ENCODE data around the gene OTOF. TPM values are rescaled to one million over a fixed set of nuclear protein-coding genes. Genes with fewer than 3 reads are reported as not detected.

The OTOF gene
- total RNA-seq, 1 donor from 2014 or later, result not detected

- TF ChIP-seq, protein P1, sequence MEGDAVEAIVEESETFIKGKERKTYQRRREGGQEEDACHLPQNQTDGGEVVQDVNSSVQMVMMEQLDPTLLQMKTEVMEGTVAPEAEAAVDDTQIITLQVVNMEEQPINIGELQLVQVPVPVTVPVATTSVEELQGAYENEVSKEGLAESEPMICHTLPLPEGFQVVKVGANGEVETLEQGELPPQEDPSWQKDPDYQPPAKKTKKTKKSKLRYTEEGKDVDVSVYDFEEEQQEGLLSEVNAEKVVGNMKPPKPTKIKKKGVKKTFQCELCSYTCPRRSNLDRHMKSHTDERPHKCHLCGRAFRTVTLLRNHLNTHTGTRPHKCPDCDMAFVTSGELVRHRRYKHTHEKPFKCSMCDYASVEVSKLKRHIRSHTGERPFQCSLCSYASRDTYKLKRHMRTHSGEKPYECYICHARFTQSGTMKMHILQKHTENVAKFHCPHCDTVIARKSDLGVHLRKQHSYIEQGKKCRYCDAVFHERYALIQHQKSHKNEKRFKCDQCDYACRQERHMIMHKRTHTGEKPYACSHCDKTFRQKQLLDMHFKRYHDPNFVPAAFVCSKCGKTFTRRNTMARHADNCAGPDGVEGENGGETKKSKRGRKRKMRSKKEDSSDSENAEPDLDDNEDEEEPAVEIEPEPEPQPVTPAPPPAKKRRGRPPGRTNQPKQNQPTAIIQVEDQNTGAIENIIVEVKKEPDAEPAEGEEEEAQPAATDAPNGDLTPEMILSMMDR (IDR thresholded peaks at IDR 0.05; ENCODE audit: insufficient read depth, low read length, poor library complexity, severe bottlenecking), result no peak
- H3K36me3 ChIP-seq (ENCODE audit: control insufficient read depth, insufficient read depth, low read length), result no peaks in the 10 kb centered on the region
- no peak overlapping the region for H3K4me3 ChIP-seq (ENCODE audit: low read depth, low read length)
- peaks cover 2% of the 10 kb centered on the region for H3K27me3 ChIP-seq (ENCODE audit: control insufficient read depth, insufficient read depth, low read length)
- no peak for DNase-seq (ENCODE audit: low read depth)
These were observed 24.2 kb downstream of the OTOF start for GRCh38 chr2:26453421-26454329.

DNA sequence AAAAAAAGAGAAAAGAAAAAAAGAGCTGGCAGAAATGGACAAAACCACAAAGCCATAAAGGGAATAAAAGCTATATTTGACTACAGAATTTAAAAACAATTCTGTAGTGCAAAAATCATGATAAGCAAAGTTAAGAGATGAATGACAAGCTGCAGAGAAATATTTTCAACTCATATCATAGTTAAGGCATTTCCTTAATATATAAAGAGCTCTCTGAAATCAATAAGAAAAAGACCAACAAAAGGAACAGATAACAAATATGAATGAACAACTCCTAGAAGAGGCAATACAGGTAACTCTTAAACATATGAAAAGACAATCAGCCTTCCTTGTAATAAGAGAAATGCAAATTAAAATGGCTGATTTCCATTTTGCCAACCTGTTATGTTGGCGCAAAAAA lies 26.2 kb downstream of the OTOF start:
- no peaks in the 10 kb centered on the region for H3K36me3 ChIP-seq (ENCODE audit: control insufficient read depth, insufficient read depth, low read length)
- DNase-seq (ENCODE audit: low read depth), result no peak
- no peak overlapping the region for H3K4me3 ChIP-seq (ENCODE audit: low read depth, low read length)
- TF ChIP-seq, protein P1 (IDR thresholded peaks at IDR 0.05; ENCODE audit: insufficient read depth, low read length, poor library complexity, severe bottlenecking), result no peak
- no peaks in the 10 kb centered on the region for H3K27me3 ChIP-seq (ENCODE audit: control insufficient read depth, insufficient read depth, low read length)

GRCh38 chr2:26450031-26450635 lies 27.8 kb downstream of the OTOF start:
- TF ChIP-seq, protein P1 (IDR thresholded peaks at IDR 0.05; ENCODE audit: insufficient read depth, low read length, poor library complexity, severe bottlenecking), result no peak
- no peaks in the 10 kb centered on the region for H3K27me3 ChIP-seq (ENCODE audit: control insufficient read depth, insufficient read depth, low read length)
- DNase-seq (ENCODE audit: low read depth), result no peak
- H3K36me3 ChIP-seq (ENCODE audit: control insufficient read depth, insufficient read depth, low read length), result no peaks in the 10 kb centered on the region
- H3K4me3 ChIP-seq (ENCODE audit: low read depth, low read length), result no peak overlapping the region

DNA sequence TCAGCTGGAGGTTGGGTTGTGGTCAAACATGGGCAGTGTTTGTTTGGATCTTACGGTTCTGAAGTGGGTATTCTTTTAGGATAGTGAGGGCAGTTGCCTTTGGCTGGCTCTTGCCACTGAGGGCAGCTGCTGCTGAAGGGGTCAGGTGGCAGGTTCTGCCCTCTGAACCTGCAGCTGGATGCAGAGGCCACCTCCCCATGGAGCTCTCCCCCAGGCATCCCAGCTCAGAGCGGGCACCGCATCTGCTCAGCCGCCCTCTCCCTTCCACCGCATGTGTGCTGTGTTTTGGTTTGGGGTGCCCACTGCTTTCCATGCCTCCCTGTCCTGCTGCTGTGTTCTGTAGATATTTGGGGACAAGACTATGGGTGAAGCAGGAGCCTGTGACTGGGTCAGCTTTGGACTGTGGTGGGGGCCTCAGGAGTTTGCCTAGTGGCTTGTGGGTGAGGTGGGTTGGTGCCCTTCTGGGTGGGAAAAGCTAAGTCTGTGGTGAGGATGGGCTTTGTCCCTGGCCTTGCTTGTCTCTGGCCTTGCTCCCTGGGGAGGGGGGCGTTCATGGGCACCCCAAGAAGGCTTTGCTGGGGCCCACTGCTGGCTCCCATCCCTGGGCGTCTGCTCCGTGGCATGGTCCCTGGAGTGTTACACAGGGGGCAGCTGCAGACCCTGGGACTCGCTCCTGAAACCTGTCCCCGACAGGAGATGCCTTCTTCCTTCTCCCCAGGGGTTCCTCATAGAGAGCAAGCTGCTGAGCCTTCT lies 28.5 kb downstream of the OTOF start:
- DNase-seq (ENCODE audit: low read depth), result no peak
- Histone ChIP-seq H3K36me3 (ENCODE audit: control insufficient read depth, insufficient read depth, low read length) (no peaks in the 10 kb centered on the region), H3K27me3 (ENCODE audit: control insufficient read depth, insufficient read depth, low read length) (no peaks in the 10 kb centered on the region), H3K4me3 (ENCODE audit: low read depth, low read length) (no peak overlapping the region)
- TF ChIP-seq, protein P1 (IDR thresholded peaks at IDR 0.05; ENCODE audit: insufficient read depth, low read length, poor library complexity, severe bottlenecking), result no peak

- H3K27me3 ChIP-seq (ENCODE audit: control insufficient read depth, insufficient read depth, low read length), result no peaks in the 10 kb centered on the region
- H3K36me3 ChIP-seq (ENCODE audit: control insufficient read depth, insufficient read depth, low read length), result no peaks in the 10 kb centered on the region
- H3K4me3 ChIP-seq (ENCODE audit: low read depth, low read length), result no peak overlapping the region
- TF ChIP-seq, protein P1 (IDR thresholded peaks at IDR 0.05; ENCODE audit: insufficient read depth, low read length, poor library complexity, severe bottlenecking), result no peak
- DNase-seq (ENCODE audit: low read depth), result no peak
These were observed 29.3 kb downstream of the OTOF start for GRCh38 chr2:26448651-26449050.

Measured in kidney epithelial cell (primary cell).